NCI-H187 (cell line): ENCODE results near the gene DAPK1.

Source experiments
- DNase-seq, 2 experiments: peaks; one replicate each; lab custom pipeline; 2025; lab: John Stamatoyannopoulos, UW

DAPK1 gene

DNA sequence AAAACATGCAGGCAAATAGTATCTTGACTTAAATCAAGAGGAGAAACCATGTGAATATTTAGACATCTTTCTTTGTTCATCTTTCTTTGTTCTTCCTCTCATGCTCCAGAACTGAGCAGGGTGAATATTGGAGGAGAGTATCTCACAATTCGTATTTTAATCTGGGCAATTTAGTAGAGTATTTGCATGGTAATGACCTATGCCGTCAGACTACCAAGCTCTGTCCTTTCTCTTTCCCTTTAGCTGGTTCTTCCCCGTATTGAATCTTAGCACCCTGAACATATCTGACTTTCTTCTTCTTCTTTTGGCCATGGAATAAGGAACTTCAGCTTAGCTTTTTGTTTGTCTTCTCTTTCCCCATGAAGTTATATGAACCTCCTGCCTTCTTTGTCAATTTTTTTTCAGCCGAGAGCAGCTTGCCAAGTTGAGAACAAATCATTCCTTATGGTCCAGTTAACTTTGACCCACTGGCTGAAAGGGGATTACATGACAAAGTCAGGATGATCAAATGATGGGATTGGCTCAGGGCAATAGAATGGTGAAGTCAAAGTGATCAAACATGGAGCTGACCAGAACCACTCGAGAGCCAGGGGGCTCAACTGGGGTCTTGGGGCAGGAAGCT, 95.8 kb downstream of the DAPK1 start:
- DNase-seq = no peak

GRCh38 chr9:87594194-87594593, 96.5 kb downstream of the DAPK1 start:
- DNase-seq = no peak

GRCh38 chr9:87594662-87595061, 97.0 kb downstream of the DAPK1 start:
- DNase-seq = no peak

DNA sequence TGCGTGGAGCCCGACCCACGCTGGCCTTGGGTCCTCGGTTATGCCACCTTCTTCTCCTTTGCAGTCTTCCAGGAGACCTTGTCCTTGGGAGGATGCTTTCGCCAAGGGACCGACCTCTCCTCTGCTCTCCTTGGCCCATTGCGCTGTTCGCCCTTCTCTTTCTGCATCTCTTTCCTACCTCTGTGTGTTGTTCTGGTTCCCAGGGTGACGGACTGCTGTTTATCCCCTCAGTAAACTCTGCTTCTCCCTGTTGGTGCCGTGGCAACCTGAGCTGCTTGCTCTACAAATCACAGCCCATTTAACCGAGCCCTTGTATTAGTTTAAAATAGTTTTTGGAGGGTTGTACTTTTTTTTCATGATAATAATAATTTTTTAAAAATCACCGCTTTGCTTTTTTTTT, 97.9 kb downstream of the DAPK1 start:
- DNase-seq = no peak

- no peak for DNase-seq
These were observed 99.2 kb downstream of the DAPK1 start for GRCh38 chr9:87596862-87597261.

DNA sequence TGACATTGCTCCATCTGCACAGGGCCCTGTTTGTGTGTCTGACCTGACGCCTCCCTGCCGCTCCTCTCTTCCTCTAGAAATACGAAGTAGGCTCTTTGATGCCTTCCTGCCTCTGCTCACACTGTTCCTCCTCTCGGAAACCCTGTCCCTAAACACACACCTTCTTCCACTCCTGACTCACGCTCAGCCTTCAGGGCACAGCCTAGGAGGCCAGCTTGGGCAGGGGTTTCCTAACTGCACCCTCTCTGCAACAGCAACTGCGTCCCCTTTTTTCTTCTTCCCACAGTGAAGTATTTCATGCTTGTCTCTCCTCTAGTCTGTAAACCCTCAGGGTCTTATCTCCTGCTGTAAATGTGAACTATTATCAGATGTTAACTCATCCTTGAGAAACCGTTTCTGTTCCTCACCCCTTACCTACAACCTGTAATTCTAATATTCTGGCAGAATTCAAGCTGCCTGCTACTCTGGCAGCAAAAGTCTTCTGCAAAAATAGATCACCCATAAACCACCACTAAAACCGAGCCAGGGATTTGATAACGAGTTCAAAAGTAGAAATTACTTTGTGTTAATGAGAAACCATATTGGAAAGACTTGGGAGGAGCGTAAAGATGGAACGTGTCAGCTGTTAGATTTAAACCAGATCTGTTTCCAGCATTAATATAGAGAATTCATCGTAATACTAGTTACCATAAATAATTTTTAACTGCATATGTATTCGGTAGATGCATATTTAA, 100.2 kb downstream of the DAPK1 start:
- no peak for DNase-seq

DNA sequence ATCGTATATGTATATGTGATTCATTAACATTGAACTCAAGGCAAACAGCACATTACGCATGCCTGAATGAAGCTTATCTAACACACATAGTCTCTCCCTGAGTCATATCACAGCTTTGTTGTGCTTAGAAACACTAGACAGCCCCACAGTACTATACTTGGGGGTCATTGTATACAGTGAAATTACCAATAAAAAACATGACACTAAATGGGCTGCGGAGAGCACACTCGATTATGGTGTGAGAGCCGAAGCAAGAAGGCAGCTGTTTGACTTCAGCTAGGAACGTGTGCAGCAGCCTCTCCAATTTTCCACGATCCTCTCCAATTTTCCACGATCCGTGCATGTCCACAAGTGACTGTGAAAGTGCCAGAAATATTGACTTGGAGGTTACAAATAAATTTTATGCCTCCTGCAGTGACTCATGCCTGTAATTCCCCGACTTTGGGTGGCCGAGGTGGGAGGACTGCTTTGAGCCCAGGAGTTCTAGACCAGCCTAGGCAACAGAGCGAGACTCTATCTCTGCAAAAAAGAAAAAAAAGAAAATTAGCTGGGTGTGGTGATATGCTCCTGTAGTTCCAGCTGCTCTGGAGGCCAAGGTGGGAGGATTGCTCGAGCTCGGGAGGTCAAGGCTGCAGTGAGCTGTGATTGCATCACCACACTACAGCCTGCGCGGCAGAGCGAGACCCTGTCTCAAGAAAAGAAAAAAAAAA, 102.4 kb downstream of the DAPK1 start:
- no peak for DNase-seq

DNA sequence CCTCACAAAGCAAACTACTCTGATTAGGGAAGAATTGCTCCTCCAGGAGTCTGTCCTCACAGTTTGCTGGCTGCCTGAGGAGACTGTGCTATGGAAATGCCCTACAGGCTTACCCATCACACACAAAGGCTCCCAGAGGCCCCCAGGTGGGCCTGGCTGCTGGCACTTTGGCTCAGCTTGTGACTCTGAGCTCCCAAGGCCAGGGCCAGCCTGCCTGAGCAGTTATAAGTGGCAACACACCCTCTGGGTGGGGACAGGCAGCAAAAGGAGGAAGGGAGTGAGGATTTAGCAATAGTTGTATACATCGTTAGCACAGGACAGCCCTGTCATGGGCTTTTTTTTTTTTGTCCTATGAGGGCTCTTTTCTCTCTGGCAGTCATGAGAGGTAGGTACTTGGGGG, 103.5 kb downstream of the DAPK1 start:
- no peak for DNase-seq

DNA sequence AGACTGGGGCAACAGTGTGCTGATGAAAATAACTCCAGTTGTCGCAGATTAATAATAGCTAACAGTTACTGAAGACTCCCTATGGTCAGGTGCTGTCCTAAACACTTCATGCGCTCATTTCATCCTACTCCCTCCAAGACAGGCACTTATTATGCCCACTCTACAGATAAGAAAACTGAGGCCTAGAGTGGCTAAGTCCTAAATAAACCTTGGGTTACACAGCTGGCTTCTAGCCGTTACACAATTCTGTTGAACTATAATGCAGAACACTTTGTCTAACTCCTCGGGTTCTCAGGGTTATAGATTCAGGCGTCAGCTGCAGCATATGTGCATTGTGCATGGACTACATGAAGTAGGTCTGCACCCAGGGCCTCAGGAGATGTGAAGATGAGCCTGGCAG, 103.9 kb downstream of the DAPK1 start:
- no peak for DNase-seq

DNA sequence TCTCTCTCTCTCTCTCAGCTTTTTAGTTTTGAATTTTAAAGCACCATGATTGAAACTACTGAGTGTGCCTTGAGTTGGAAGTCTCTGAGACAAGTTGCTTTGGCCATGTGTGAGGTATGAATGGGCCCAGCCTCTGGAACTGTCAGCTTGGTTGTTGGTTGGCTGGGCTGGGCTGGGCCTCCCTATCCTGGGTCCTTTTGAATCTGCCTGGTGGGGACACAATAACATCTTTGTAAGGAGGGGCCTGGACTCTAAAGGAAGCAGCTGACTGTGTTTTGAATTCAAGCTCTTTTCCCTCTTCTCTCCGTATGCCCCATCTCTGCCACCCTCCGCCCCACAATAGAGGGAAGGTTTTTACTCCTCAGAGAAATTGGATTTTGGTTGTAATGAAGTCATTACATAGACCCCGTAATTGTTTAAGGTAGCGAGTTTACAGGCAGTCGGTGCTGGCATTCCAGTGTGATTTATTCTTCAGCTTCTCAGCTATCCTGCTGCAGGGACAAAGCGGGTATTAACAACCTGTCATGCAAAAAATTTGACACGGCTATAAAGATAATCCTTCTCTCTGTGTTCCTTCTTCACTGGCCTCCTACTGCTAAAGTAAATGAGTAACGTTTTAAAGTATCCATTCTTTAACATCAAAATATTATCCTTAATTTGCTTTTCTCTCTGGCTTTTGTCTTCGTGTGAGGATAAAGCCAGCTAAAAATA, 105.4 kb downstream of the DAPK1 start:
- DNase-seq = no peak

DNA sequence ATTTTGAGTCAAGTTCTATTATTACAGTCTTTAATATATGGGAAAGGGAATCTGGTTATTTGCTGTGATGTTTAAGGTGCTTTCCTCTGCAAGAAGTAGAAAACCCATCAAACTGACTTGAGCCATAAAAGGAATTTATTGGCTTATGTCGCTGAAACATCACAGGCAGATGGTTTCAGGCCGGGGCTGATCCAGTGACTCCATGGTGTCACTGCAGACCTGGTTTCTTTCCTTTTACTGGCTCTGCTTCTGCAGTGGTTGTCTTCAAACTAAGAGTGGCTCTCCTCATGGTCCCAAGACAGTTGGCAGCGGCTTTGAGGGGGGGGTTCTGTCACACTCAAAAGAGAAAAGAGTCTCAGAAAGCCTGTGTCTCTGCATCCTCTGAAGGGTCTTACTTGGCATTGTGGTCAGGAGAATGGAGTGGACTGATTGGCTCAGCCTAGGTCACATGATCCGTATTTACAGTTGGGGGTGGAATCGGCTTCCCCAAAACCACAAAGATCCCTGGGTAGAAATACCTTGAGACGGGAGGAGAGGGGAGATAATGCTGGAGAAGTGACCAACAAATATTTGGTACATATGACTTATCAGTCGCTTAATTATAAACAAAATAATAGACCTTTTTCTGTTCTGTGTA, 106.3 kb downstream of the DAPK1 start:
- DNase-seq = no peak

DNA sequence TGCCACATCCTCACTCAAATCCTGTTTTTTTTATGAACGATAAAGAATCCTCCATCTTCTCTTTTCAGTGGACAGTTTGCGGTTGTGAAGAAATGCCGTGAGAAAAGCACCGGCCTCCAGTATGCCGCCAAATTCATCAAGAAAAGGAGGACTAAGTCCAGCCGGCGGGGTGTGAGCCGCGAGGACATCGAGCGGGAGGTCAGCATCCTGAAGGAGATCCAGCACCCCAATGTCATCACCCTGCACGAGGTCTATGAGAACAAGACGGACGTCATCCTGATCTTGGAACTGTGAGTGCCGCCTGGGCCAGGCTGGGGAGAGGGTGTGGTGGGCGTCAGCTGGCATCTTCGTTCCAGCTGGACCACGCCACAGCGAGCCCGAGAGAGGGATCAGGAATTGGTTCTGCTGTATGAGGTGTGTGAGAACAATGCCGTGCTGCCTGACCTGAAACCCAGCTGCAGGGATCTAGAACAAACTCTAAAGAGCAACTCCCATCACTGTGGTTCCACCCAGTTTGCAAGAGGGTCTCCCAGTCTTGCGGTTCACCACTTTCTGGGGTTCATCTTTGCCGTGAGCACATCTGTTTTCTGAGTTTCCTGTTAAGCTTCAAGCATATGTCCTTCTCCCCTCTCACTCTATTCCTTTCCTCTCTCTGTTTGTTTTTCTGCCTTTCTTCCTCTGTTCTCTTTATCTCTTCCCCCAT, 107.4 kb downstream of the DAPK1 start:
- no peak for DNase-seq

DNA sequence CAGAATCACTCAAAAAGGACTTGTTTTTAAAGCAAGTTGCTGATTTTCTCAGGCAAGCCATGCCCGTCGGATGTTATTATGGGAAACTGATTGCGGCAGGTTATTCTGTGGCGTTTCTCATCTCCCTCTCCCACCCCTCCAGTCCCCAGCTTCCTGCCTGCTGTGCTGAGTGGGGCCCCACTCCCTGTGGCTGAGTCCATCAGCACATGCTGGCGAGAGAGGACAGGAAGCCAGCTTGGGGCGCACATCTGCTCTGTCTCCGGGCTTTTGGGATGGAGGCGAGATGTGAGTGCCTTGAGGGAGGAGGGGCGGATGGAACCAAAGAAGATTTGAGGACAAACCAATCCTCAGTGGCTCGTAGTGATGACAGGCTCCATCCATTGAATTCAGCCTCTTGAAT, 108.0 kb downstream of the DAPK1 start:
- DNase-seq = no peak

DNA sequence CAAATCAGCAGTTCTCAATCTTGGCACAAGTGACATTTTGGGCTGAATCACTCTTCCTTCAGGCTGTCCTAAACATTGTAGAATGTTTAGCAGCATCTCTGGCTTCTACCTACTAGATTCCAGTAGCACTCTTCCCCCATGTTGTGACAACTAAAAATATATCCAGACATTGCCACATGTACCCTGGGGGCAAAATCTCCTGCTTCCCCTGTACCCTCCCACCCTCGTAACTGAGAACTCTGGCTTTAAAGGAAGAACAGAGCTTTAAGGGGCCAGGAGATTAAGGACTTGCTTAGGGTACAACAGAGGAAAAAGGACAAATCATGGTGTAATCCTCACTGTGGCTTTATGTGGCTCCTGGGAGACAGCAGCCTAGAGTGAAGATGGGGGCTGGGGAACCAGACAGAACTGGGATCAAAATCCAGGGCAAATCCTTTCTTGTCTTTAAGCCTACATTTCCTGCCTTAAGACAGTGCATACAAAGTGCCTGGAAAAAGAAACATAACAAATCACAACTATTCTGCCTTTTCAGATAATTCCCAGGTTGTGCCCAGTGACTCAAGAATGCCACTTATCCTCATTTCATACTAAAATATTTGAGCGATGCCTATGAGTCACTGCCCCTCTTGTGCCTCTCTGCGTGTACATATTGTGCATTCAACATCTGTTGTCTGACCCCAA, 109.3 kb downstream of the DAPK1 start:
- DNase-seq = no peak

- DNase-seq = no peak
These were observed 110.2 kb downstream of the DAPK1 start for GRCh38 chr9:87607859-87608258.

GRCh38 chr9:87609002-87609401, 111.3 kb downstream of the DAPK1 start:
- DNase-seq = no peak

DNA sequence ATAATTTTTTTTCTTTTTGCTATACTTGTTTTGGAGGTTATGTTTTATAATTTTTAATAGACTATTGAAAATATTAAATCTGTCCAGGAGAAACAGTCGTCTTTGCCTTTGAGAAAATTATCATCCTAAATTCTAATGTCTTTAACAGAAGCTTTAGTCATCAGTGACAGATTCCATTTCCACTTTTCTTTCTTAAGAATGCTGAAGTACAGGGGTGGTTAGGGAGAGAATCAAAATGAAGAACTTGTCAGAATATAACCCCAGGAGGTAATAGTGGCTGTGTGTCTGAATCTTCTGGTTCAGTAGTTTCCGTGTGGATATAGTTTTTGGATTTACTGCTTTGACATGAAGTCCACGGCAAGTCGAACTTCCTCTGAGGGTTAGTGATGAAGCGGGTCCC, 111.8 kb downstream of the DAPK1 start:
- DNase-seq = no peak

GRCh38 chr9:87610200-87611155, 112.8 kb downstream of the DAPK1 start:
- no peak for DNase-seq

- DNase-seq = no peak
These were observed 114.1 kb downstream of the DAPK1 start for GRCh38 chr9:87611776-87612175.

DNA sequence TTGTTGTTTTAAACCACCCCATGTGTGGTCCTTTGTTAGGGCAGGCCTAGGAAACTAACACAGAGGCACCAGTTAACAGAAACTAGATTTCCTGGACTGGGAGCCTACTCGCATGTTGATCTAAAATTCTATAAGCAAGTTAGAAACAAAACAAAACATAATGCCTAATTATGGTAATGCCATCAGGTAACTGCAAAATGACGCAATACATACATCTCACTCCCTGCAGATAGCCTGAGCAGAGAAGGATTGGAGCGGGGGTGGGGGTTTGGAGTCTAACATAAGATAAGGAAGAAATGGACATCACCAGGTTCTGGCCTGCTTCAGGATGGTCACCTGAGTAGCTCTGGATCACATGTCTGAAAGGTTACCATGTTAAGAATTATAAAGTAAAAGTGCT, 114.9 kb downstream of the DAPK1 start:
- DNase-seq = no peak
